Myocyte (in vitro differentiated cells): Measurements from ENCODE around the gene SMAD6. TPM values are rescaled to one million over a fixed set of nuclear protein-coding genes. Genes with fewer than 3 reads are reported as not detected.

ENCODE experiments used
- DNase-seq: peaks from one replicate; pipeline ENCODE4 v3.0.0-alpha.2; 2012; ENCODE audit warnings: low read depth
- total RNA-seq: library from RNA; depleted of rRNA; stranded (reverse); fragments of >200 nt; gene quantifications from 2 replicates; pipeline ENCODE4 v1.2.3, GENCODE V29; 2014

SMAD6 gene
- total RNA-seq, 1 donor from 2014 or later = 3.5 TPM

DNA sequence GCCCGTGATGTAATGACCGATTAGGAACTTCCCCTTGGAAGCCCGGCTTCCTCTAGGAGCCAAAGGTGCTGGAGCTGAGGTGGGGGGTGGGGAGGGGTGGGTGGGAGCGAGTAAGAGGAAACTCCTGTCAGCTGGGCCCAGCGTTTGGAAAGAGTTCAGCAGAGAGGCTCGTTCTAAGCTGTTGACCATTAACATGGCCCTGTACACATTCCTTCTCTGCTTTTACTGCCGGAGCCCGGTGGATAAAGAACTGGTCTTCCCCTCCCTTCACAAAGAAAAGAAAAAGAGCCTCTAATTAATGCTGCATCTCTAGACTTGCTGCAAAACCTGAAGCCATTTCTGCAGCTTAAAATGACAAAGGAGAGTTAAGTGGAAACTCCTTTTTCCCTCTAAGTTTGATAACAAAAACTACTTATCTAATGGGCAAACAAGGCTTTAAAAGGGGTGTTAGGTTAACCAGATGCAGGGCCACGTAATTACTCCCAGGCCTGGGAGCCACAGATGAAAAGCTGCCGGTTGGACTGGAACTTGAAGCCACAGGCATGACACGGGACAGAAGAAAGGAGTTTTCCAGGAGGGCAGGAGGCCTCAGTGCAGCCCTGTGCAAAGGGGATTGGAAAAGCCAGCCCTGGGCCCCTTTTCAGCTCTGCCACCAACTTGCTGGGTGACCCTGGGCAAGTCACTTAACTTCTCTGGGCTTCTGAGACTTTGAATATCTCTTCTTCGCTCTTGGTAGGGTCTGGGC, 71.3 kb downstream of the SMAD6 start:
- no peak for DNase-seq

DNA sequence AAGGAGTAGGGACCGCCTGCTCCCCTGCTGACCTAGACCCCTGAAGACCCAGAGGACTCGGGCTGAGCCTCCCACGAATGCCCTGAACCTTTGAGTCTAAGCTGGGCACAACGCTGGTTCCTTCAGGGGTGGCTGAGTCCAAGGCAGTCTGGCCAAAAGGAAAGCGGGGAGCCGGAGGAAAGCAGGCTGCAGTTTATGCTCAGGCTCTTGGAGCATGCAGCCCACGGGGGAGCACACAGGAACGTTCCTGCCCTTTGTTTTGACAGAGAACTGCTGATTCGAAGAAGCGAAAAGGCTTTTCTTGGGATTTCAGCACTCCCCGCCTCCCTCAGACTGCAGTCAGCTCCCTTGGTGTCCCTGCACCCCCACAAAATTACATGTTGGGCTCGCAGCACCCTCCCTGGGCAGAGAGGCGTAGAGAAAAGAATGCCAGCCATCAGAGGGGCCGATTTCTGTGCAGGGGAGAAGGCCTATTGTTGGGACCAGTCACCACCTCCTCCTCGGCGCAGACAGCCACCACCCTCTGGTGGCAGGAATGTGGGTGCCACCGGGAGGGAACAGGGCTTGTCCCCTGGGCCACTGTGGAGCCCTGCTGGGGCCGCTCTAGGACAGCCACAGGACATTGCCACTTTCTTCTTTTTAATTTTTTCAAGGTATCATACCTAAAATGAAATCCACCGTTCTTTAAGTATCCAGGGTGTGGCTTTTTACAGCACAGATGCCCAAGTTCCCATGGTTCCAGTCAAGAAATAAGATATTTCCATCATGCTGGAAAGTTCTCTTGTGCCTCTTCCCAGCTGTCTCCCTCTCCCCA, 72.2 kb downstream of the SMAD6 start:
- DNase-seq = peak; percentile 85

- DNase-seq = no peak
These were observed 73.4 kb downstream of the SMAD6 start for GRCh38 chr15:66775127-66776105.

- no peak for DNase-seq
These were observed 75.0 kb downstream of the SMAD6 start for GRCh38 chr15:66777054-66777453.

- DNase-seq = no peak
These were observed 75.7 kb downstream of the SMAD6 start for GRCh38 chr15:66777596-66778313.

GRCh38 chr15:66778314-66778665, 76.3 kb downstream of the SMAD6 start:
- peak; percentile 63 for DNase-seq

GRCh38 chr15:66778716-66779115, 76.7 kb downstream of the SMAD6 start:
- DNase-seq = no peak

DNA sequence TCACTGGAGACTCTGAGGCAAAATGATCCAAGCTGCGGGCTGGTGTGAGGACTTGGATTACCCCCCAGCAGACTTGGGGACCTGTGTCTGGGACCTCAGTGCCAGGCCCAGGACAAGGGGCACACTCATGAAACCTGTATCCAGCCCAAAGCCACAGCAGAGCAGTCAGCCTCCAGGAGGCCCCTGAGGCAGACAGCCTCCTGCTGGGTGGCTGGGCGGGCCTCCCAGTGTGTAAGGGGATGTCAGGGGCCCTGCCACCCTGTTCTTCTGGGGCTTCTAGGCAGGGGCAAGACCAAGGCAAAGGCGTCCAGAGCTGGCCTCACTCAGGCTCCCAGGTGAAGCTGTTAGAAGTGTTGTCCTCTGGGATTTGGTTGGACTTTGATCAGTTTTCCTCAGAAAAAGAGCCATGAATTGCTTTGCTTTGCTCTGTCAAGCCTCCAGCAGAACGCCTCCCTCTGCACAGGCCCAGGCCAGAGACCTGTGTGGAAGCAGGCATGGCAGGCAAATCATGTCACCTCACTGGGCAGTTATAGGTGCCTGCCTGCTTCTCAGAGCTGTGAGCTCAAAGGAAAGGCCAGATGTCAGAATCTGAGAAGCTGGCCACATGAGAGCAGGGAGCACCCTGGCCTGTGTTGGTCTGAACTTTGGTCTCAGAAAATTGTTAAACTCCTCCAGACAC, 77.4 kb downstream of the SMAD6 start:
- DNase-seq = no peak

- DNase-seq = peak; percentile 53
These were observed 78.3 kb downstream of the SMAD6 start for GRCh38 chr15:66780172-66780972.

- no peak for DNase-seq
These were observed 79.1 kb downstream of the SMAD6 start for GRCh38 chr15:66780973-66781718.

- no peak for DNase-seq
These were observed 80.7 kb downstream of the SMAD6 start for GRCh38 chr15:66782785-66783184.

DNA sequence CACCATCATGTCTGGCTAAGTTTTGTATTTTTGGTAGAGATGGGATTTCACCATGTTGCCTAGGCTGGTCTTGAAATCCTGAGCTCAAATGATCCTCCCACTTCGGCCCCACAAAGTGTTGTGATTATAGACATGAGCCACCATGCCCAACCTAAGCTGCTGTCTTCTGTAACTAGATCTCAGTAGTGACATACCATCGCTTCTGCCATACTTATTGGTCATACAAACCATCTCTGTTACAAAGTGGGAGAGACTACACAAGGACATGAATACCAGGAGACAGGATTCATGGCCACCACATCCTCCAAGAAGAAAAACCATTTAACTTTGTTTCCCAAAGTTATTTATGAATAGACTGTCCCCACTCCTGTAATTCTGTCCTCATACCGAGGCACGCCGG, 81.3 kb downstream of the SMAD6 start:
- DNase-seq = no peak

- no peak for DNase-seq
These were observed 81.7 kb downstream of the SMAD6 start for GRCh38 chr15:66783725-66784124.

DNA sequence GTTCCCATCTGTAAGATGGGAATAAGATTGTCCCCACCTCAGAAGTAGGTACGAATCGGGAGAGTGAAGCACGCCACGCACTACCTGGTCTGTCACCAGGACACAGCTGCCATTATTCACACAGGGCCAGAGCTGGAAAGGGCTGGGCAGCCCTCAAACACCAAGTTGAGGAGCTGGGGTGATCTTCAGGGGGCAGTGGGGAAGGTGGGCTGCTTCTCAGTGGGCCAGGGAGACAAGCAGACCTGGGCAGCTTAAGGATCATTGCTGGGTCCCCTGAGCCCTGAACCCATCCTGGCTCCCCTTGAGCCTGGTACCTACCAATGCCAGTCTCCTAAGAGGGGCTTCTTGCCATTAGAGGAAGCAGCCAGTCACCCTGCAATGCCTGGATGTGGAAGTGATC, 82.1 kb downstream of the SMAD6 start:
- no peak for DNase-seq

DNA sequence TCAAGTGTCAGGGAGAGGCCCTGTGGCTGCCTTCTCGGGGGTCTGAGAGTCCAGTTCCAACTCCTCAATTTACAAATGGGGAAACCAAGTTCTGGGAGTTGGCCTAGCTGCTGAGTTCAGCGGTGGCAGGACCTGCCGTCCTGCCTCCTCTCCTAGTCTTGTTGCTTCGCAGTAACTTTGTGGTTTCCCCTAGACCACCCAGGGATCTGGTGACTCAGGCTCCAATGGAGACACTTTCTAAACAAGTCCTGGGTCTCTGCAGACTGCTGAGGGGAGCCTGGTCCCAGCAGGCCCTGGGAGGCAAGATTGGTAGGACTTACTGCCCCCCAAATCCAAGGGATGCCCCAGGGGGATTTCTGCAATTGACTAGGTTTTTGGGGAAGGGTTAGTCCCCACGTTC, 83.6 kb downstream of the SMAD6 start:
- no peak for DNase-seq

GRCh38 chr15:66786222-66786621, 84.2 kb downstream of the SMAD6 start:
- no peak for DNase-seq

DNA sequence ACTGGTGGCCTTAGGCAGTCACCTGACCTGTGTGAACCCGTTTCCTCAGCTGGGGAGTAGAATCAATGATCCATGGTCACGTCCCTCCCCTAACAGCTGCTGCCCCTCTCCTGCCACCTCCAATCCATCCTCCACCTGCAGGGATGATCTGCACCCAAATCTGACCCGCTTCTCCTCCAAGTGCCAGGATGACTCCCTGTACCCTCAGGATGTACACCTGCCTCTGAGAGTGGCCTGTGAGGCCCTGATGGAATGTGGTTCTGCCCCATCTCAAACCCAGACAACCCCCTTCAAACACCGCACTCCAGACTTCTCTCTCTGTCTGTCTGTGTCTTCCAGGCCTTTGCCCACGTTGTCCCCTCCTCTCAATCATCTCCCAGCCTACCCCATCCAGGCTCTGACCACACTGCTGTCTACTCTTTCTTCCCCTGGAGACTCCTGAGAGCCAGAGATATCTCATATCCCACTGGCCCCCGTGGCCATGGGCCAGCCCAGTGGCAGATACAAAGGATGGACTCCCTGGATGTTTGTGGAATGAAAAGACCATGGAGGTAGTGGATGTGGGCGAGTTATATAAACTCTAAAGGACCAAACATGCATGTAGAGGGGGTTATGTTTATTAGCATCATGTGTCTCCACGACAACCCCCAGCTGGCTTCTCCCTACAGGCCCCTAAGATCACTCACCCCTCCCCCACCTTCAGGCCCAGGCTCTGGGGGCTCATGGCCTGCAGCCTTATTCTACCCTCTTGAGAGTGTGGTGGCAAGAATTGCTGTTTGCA, 84.9 kb downstream of the SMAD6 start:
- no peak for DNase-seq

- DNase-seq = no peak
These were observed 85.4 kb downstream of the SMAD6 start for GRCh38 chr15:66787489-66787871.
